RKO (cell line): ENCODE data around the gene HLTF.
A peak's percentile ranks its signal among the peaks of the same experiment; 100 is the strongest.

Source experiments
- DNase-seq: peaks from one replicate; pipeline ENCODE4 v3.0.0-alpha.2; 2016; ENCODE audit warnings: low spot score

Gene HLTF

DNA sequence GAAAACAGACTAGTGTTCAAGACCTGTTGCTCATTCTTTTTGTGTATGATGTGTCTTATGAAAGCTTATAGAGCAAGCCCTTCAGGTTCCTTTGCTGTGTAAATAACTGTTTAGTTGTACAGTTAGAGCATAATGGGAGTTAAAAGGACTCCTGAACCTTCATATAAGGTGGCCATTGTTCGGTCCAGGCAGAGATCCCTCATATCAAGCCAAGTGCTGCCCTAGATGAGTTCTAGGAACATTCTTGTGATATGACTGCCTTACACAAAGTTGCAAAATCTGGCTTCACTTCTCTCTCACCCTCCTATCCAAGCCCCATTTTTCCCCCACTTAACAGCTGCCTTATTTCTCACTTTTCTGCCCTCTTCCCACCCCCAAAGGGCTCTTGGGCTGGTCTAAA lies 68.1 kb downstream of the HLTF start:
- no peak for DNase-seq

DNA sequence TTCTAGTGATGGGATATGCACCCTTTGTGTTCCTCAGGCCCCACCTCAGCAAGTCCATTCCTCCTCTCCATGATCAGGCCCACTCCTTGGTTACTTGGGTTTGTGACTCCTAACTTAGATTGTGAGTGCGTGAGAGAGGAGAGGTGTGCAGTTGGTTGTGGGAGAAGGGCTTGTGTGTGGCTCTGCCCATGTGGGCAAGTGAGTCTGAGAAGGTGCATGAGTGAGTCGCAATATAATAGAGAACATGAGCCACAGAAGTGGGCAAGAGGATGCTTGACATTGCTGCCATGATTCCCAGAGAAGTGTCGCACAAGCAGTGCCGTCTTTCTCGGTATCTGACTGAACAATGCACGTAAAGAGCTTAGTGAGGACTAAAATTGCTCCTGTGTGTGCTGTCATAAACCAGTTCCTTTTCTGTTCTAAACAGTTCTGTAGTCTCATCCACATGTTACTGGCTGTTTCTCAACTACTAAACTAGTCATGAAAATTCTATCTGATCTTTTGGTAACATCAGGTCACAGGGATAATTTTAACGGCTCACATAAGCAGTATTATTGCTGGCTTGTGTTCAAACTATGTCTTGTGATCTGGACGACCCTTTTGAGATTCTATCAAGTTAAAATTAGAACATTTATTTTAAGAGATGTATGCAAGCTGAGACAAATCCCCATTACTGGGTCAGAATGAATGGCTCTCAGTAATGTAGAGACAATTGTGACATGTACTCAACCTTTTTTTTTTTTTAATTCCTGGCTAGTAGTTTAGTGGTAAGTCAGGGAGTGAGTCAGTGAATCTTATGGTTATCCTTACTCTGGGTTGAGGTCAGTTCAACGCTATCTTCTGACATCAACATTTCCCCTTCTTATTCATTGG lies 69.4 kb downstream of the HLTF start:
- DNase-seq = peak; percentile 58

DNA sequence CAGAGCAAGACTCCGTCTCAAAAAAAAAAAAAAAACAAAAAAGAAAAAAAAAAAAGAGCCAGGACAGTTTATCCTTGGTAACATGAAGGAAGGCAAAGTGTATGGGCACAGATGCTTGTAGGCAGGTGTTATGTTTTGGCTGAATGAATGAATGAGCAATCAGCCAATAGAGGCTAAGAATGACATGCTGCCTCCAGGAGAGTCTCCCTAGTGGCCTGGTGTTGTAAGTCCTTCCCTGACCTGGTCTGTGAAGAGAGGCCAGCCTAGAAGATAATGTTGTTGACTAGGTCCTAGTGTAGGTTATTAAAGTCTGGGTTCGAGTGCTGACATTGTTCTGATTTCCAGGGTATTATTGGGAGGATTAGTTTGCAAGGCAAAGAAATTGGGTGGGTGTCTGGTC lies 70.1 kb downstream of the HLTF start:
- no peak for DNase-seq

DNA sequence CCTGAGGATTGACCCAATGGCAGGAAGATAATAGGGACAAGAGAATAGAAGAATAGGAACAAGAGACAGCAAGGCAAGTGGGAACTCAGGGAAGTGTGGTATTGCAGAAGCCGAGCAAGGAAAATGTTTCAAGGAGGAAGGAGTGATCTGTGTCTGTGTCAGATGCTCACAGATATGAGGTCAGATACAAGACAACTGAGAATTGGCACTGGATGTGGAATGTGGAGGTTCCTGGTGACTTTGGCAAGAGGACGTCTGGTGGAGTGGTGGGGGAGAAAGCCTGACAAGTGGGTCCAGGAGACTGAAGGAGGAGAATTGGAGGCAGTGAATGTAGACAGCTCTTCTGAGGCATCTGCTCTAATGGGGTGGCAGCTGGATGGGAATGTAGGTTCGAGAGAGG lies 70.9 kb downstream of the HLTF start:
- no peak for DNase-seq

DNA sequence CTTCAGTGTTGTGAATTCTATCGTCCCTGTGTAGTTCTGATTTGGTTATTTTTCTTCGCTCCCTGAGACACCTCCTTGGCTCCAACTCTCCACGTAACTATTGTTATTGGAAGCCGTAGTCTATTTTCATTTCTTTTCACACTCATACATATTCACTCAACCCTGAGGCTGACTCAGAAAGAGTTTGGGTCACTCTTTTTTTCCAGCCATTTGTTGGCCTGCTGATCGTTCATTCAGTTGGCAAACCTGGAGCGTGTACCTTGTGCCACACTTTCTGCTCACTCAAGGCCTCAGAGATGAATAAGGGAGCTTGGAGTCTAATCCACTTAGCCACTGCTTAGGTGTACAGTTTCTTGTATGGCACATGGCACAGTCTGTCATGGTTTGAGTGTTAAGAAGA lies 72.6 kb downstream of the HLTF start:
- DNase-seq = no peak

DNA sequence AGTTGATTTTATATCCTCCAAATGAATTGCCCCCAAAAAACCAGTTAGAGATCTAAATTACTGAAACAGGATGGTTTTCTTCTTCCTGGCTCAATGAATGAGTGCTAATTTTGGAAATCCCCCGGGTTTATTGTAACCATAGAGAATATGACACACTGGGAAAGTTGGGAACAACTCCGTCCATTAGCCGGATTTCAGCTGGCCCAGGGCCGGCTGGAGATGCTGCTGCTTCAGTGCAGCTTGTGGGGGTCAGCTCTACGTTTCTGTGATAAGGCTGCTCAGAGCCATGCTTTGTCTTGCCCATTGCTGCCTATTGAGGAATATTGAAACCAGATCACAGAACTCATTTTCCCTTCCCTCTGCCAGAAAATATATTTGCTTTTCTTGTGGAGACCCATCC lies 74.7 kb downstream of the HLTF start:
- no peak for DNase-seq

DNA sequence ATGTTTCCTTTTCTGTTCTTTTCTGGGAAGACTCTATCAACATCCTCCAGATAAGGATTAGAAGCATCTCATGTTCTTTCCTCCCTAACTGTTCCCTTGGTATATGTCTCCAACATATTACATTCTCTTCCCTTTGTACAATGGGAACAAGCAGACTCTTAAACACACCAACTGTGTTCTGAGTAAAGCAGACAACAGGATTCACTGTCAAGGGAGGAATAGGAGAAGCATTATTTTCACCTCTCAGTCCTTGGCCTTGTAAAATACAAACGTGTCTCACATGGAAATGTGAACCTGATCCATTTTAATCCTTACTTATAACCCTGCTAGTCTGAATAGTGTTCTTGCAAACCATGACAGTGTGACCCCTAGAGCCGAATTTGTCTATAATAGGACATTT lies 75.4 kb downstream of the HLTF start:
- DNase-seq = no peak

DNA sequence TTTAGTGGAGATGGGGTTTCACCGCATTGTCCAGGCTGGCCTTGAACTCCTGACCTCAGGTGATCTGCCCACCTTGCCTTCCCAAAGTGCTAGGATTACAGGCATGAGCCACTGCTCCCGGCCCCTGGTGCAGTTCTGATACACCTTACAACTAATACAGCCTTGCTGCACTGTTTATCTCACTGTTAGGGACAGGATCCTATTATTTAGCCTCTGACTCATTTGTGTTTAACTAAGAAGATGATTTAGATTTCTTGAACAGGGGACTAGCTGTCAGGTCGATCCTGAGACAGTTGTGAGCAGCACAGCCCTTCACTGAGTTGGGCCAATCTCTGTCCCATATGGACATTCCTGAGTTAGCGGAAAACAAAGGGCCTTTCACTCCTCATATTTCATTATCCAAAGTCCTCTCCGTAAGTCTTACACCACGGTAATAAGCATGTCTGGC lies 75.8 kb downstream of the HLTF start:
- DNase-seq = no peak

DNA sequence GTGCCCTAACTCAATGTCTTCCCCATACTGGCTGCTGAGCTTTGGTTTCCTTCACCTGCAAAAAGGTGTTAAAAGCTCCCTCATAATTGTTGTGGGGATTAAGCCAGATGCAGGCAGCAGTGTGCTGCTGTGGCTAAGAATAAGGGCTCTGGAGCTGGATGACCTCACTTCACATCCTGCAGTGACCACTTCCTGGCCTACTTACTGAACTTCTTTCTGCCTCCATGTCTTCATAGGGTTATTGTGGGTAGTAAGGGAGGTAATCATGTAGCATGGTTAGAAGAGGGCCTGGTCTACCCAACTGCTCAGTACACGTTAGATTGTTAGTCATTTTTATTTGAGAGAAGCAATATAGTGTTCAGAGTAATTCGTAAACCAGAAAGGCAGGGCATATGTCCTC lies 76.6 kb downstream of the HLTF start:
- DNase-seq = no peak

DNA sequence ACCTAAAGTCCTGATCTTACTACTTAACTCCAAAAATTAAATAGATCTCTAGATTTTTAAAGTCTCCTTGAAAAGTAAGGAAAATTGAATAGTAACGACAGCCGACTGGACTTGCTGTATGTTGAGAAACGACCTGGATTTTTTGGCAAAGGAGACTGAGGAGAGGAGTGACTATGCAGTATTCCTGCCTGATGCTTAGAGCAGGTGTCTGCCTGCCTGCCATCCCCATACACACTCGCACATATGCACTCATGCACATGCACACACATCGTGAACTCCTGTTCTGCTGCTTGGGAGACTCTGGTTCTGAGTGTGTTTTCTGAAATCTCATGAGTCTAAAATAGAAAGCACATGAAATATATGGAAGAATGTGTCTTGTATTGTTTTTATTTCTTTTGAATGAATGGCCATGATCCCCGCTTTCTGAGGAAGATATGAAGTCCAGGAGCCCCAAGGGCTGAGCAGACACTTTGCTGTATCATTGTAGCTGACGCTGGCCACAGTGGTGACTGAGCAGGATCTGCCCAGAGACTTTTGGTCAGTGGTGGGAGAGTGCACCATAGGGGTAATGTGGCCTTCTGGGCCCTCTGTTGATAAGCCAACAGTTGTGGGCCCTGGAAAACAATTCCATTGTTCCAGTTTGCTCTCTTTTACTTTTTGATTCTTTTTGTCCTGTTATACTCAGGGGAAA lies 78.6 kb downstream of the HLTF start:
- no peak for DNase-seq

DNA sequence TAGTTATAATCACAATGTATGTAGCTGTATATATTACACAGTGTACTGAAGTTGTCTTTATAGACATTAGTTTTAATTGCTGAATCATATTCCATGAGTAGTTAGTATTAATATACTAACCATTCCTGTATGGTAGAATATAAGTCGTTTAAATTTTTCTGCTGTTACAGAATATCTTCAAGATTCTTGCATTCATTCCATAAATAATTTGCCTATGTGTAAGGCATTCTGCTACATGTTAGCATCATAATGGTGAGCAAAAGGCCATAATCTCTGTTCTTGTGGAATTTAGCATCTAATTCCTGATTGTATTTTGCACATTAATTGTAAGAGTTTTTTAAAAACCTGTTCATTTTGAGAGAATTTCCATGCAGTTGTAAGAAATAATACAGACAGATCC lies 80.9 kb downstream of the HLTF start:
- no peak for DNase-seq

DNA sequence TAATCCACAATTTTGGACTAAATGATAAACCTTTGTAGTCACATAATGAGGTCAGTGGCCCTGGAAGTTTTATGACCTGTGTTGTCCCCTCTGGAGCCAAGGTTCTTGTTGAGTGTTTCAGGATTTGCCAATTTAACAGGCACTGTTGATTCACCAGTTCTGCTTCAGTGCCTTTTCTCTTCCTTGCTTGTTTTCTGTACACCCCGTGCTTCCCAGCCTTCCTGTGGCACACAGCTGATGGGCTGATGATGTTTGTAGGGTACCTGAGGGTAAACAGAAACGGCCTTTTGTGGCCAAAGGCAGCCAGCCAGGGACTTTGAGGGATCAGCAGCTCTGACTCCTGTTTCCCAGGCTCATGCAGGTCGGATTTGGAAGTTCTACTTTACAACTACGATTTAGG lies 81.7 kb downstream of the HLTF start:
- no peak for DNase-seq

DNA sequence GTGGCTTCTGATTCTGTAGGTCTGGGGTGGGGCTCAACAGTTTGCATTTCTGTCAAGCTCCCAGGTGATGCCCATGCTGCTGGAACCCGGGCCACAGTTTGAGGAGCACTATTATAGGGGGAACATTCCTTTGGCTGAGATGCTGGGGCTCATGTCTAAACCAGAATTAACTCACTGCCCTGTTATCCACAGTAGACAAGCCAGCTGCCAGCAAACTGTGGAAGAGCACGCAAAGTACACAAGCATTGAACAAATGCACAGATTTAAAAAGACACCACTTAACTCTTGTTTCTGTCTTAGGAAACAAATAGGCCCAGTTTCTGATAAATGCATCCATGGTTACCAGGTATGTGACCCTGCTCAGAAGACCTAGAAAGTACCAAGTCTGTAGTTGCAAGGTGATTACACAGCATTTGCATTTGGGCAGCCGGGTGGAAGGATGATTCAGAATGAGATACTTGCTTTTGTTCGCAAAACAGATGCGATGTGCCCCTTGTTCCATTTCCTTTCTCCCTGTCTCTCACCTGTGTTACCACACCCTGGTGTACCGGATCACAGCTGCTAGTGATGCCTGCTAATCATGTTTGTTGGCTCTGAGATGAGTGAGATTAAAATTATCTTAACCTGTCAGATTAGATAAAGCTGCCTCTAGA lies 82.6 kb downstream of the HLTF start:
- no peak for DNase-seq

DNA sequence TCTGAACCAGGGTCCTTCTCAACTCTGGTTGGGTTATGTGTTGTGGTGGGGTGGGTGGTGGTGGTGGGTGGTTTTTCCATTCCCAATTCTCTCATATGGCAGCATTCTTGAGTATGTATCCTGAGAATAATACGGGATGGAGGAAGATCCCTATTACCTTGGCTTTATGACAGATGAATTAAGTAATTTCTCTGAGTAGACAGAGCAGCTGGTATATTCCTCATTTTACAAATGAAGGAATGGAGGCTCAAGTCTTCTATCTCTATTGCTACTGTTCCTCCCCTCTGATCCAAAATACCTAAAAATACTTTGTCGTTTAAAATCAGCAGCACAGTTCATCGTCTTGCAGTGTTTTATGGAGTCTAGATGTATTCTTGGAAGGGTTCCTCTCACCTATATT lies 84.6 kb downstream of the HLTF start:
- no peak for DNase-seq

DNA sequence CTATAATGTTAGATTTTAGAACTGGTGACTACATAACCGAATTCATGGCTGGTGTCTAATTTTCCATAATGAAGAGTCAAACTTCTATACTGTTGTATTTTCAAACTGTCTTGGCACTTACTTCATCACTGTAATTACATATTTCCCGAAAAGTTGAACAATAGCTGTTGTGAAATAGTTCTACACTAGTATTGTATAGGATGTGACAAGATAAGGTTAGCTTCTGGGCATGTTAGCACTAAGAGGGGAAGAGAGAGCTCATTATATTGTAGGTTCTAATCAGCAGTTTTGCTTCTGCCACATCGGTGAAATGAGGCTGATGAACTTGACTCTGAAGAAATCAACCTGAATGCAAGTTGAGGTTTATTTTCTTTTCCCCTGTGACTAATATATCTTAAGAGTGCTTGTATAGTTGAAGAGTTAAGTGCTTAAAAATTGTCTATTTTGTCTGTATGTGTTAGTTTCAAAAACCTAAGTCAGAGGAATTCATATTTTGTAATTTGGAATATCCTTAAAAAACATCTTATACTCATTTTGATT lies 86.1 kb downstream of the HLTF start:
- DNase-seq = no peak

DNA sequence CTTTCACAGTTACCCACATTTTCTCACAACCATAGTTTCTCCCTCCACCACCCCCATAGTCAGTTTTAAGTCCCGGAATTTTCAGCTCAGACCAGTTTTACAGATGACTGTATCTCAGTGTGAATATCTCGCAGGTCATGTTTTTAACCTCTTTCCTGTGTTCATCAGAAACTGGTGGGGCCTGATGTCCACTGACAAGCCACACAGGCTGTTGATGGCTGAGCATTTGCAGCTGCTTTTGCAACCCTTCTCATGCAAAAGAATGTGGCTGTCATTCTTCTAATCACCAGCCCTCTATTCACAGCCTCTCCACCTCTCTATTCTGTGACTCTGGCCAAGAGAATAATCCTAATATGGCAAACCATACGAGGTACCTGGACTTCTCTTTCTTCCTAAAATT lies 86.5 kb downstream of the HLTF start:
- no peak for DNase-seq

DNA sequence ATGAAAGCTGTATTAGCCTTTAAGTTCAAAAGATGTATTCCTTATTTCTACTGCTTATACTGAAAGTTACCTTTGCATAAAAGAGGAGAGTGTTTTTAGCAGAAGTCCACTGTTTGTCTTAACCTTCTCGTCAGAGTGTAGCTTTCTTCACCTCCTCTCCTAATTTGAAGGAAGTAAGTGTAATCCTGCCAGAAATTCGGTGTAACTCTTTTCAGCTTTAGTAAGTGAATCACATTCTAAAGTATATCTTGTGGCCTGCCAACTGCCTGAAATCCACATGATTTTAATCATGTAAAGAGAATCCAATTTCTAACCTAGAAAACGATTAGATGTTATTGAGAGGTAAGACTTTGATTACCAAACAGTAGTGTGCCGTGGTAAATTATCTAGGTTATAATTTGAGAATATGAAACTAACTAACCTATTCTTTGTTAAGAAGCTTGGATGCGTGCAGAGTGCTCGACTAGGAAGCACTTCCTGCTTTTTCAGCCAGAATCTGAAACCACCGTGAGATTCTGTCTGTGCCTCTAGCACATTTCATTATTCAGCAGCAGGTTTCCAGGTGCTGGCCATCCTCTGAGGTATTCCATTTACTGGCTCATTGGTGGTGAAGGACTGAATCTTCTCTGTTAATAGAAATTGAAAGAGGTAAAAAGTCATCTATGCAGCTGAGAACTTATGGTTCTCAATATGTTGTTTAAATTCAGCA lies 87.5 kb downstream of the HLTF start:
- no peak for DNase-seq

DNA sequence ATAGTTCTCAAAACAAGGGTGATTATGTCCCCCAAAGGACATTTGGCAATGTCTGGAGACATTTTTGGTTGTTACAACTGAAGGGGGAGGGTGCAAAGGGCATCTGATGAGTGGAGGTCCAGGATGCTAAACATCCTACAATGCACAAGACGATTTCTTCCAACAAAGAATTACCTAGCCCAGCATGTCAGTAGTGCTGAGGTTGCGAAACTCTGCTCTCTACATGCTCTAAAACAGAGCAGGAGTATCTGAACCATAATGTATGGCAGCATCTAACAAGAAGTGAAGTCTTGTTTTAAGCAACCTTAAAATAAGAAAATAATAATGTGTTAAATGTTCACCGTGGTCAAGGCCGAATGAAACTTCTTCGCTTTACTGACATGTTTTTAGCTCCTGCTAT lies 88.0 kb downstream of the HLTF start:
- no peak for DNase-seq

DNA sequence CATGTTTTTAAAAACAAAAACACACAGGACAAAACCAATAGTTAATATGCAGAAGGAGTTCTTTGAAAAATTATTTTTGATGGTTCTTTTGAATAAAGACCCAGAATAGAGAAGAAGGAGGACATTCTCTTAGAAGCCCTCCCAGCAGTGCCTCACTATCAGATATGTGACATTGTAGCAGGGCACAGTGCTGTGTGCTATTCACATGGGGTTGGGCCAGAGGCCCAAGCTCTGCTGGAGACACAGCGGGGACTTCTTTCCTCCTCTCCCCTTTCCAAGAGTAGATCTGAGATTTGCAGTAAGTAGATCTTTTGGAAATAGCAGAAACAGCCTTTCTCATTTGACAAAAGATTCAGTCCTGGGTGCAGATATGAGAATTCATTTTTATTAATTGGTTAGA lies 88.7 kb downstream of the HLTF start:
- DNase-seq = no peak

DNA sequence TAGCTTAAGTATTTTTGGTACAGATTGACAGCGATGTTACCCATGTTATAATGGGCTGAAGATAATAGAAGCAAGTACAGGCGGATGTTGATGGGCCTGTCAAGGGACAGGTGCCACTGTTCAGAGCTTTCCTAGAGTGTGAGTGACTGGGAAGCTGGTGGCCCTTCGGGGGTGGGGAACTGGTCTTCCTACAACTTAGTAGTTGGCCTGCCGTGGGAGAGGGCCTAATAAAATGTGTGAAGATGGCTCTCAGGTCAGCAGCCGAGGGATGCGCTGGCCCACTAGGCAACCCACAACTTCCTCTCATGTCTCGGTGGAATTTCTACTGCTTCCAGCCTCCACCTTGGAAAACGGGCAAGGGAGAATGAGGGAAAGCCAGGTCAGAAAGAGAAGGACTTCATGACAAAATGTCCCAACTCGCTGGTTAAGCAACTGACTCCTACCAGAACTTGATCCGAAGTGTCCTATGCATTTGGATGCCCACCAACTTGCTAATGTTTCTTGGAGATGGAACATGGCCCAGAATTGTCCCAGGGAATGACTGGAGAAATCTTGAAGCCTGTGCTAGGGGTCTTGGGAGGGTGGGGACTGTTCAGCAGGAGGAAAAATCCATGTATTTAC lies 93.6 kb downstream of the HLTF start:
- DNase-seq = no peak

DNA sequence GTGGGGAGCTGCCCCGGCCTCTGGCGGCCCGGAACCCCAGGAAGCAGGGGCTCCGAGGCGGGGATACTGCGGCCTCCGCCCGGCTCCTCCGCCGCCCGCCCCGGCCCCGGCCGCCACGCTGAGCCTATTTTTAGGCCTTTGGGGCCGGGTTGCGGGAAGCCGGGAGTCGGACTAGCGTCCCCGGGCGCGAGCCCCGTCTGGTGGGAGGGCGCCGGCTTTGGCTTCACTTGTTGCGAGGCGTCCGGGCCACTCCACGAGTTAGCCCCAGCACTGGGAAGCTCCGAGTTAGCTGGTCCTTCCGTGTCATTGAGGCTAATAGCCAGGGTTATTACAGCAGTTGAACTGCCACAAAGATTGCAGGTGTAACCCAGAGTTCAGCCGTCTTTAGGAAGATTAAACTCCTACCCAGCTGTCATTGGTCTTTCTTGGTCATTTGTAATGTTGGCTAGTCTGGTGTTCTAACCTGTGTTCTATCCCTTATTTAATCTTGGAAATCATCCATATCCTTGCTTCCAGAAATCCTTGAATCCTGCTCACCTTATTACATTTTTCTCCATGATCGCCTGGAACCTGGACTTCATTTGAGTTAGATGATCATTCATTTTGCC lies 94.2 kb downstream of the HLTF start:
- peak; percentile 51 for DNase-seq
